Hematopoietic multipotent progenitor cell treated with erythropoietin and hydrocortisone succinate and interleukin-3 and kit ligand, for 4 days (in vitro differentiated cells): ENCODE measurements around the gene MGAT4B.
"Not testable (repeated sequence)": the region's sequence is repeated elsewhere in the genome, so short reads cannot be mapped to it uniquely, and the experiment has no call there.

Source experiments
- DNase-seq: peaks from one replicate; pipeline ENCODE4 v3.0.0-alpha.2; 2015

MGAT4B gene

DNA sequence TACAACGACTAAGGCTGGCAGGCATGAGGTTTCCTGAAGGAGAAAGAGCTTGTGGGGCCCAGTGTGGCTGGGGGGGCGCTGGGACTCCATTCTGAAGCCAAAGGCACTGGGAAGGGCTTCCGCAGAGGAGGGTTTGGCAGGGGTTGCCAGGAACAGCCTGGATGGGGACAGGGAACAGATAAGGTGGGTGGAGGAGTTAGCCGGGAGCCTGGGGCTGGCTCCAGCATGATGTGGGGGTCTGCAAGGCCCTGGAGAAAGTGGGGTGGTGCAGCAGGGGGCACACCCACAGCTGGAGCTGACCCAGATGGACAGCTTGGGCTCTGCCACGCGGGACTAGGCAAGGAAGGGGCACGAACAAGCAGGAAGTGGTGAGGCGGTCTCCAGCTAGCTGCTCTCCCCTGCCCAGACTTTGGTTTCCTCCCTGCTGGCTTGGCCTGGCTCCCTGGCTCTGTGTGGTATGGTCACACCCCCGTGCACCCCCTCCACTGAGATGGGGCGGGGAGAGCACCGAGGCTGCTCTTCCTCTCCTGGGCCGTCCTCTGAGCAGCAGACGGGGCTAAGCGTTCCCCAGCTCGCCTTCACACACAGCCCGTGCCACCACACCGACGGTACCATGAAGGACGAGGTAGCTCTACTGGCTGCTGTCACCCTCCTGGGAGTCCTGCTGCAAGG lies 13.1 kb downstream of the MGAT4B start, which contains the start of gene LTC4S:
LTC4S (plus strand) TSS at position 519 of the 672 bp plus-strand sequence; CDS start at position 614, 95 bp downstream.
- DNase-seq: peak; percentile 98

GRCh38 chr5:179792612-179793467 lies 13.8 kb downstream of the MGAT4B start:
- peak; percentile 70 for DNase-seq

DNA sequence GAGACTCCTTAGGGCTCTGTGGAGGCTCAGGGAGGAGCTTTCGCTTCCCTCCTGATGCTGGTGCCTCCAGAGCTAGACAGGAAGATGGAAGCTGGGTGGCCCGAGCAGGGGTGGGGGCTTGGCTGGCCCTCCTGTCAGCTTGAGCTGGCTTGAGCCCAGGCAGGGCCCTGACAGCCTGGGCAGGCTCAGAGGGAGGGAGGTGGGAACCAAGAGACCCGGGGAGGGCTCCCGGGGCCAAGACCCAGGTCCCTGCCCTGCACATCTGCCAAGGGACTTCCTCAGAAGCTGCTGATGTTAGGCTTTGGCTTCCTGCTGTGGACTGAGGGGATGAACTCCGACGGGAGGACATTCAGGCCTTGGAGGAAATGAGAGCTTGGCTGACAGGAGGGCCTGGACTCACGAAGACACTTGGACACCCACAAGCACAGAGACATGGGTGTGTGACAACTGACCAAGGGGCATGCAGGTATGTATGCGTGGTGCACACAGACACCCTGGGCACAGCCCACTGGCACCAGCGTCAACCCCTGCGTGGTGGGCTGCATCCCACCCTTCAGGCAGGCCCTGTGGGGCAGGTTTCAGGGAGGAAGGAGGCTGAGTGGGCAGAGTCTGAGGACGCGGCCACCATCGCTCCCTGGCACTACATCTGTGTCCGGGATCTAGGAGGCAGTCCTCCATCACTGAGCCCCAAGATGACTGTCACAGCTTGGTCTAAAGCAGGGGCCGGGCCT lies 14.6 kb downstream of the MGAT4B start:
- DNase-seq: peak; percentile 58

GRCh38 chr5:179789278-179789677 lies 17.4 kb downstream of the MGAT4B start:
- not testable (repeated sequence) for DNase-seq

DNA sequence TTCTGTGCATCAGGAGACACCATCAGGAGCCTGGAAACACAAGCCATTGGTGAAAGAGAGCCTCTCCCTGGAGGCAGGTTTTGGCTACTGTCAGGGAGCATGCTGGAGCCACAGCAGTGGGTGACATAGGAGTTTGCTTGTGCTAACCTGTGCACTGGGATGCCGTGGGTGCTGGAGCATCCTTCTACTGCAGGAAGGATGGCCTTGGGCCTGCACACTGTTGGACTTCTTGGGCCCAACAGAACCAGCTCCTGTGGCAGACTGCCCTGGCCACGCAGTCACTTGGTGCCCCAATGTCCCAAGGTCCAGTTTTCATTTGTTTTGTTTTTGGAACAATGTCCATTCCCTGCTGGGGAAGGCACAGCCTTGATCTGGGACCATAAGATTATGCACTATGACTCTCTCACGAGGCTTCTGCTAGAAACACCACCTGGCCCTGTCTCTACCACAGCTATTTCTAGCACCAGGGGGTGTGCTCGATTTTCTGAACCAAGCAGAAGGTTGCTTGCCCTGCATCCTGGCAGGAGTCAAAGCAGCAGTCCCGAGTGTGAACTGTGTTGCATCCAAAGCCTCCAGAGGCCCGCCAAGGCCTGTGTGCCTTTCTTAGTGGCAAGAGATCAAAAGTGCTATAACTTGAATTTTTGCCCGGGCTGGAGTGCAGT lies 18.3 kb downstream of the MGAT4B start:
- DNase-seq: no peak

DNA sequence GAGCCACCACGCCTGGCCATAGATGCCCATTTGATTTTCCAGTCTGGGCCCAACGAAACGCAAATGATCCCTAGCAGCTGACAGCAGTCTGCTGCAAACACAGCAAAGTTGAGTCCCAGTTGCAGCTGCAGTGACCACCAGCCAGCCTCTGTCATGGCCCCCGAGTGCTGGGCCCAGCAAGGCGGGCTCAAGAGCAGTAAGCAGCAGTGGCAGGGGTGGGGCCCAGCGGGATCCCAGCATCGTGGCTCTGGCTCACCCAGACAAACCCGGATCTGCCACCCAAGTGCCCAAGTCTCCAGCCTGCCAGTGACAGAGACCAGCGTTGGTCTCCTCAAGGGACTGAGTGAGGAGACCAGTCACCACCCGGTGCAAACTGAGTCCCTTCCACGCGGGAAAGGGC lies 19.8 kb downstream of the MGAT4B start:
- DNase-seq: no peak

GRCh38 chr5:179783128-179783527 lies 23.5 kb downstream of the MGAT4B start:
- DNase-seq: no peak

GRCh38 chr5:179781846-179782245 lies 24.8 kb downstream of the MGAT4B start:
- no peak for DNase-seq

DNA sequence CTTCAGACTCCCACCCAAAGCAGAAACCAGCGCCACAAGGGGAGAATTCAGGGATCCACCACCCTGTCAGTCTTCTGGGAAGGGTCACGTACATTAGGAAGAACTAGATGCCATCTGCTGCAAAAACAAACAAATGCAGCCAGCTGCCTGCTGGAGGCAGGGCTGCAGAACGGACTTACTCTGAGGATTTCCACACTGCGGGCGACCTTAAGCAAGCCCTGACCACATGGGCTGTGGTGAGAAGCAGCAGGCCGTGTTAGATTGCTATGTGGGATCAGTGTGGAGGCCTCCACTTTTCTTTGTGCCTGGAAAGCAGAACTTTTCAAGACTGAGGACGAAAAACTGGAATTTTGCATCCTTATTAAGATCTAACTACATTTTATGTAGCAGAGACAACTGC lies 26.3 kb downstream of the MGAT4B start:
- DNase-seq: peak; percentile 78

- no peak for DNase-seq
These were observed 26.8 kb downstream of the MGAT4B start for GRCh38 chr5:179779826-179780225.

- no peak for DNase-seq
These were observed 28.1 kb downstream of the MGAT4B start for GRCh38 chr5:179778591-179778990.

GRCh38 chr5:179777909-179778308 lies 28.8 kb downstream of the MGAT4B start:
- DNase-seq: no peak

- no peak for DNase-seq
These were observed 29.2 kb downstream of the MGAT4B start for GRCh38 chr5:179777456-179777855.

GRCh38 chr5:179776411-179776938 lies 30.2 kb downstream of the MGAT4B start:
- DNase-seq: no peak

DNA sequence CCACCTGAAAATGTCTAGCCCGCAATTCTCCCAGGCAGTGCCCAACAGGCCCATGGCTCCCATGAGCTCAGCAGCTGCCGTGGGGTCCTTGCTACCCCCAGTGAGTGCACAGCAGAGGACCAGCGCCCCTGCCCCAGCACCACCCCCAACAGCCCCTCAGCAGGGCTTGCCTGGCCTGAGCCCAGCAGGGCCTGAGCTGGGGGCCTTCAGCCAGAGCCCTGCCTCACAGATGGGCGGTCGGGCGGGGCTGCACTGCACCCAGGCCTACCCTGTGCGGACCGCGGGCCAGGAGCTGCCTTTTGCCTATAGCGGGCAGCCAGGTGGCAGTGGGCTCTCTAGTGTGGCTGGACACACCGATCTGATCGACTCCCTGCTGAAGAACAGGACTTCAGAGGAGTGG lies 32.2 kb downstream of the MGAT4B start:
- DNase-seq: no peak

GRCh38 chr5:179773686-179774040 lies 33.0 kb downstream of the MGAT4B start:
- DNase-seq: no peak

- peak; percentile 73 for DNase-seq
These were observed 34.3 kb downstream of the MGAT4B start for GRCh38 chr5:179772351-179772750.

GRCh38 chr5:179771311-179771895 lies 35.3 kb downstream of the MGAT4B start:
- peak; percentile 89 for DNase-seq

- no peak for DNase-seq
These were observed 36.9 kb downstream of the MGAT4B start for GRCh38 chr5:179769796-179770195.

- no peak for DNase-seq
These were observed 37.4 kb downstream of the MGAT4B start for GRCh38 chr5:179769271-179769670.

GRCh38 chr5:179768326-179769085 lies 38.2 kb downstream of the MGAT4B start:
- DNase-seq: peak; percentile 67
